ENCODE measurements around the gene COQ3.
A peak's percentile ranks its signal among the peaks of the same experiment; 100 is the strongest.

Gene COQ3

DNA sequence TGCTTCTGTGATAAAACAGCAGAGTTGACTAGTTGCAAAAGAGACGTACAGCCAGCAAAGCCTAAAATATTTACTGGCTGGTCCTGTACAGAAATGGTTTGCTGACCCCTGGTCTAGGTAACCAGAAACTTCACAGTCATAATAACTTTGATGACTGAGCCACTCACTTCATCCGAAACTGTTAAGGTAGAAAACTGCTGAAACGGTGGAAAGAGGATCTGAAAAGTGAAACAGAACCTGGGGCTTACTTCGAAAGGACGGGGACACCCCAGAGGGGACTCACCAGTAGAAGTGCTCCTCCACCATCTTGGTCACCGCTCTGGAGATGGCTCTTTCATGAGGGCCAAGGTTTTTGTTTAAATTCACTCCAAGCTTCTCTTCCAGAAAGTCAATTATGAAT lies 60.9 kb downstream of the COQ3 start:
- DNase-seq (ENCODE audit: low read depth), result no peak

- no peak for DNase-seq (ENCODE audit: low read depth)
These were observed 62.5 kb downstream of the COQ3 start for GRCh38 chr6:99331531-99331930.

GRCh38 chr6:99330159-99330558 lies 63.8 kb downstream of the COQ3 start:
- DNase-seq (ENCODE audit: low read depth), result peak; percentile 34

DNA sequence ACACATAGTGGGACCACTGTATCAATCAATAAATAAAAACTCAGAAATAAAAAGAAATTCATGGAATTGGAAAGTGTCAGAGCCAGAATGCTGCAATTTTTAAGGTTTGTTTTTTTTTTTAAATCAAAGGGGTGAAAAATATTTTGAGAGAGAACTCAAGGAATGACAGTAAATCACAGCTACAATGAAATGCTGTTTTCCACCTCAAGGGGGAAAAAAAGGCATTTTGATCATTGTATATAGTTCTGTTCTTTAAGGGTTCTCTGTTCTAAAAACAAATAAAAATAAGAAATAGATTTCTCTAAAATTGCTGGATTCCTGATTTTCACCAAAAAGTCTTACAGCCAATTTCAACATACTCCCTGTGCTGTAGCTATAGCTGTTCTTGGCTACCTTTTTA lies 69.0 kb downstream of the COQ3 start:
- no peak for DNase-seq (ENCODE audit: low read depth)

Data from activated T-cell treated with anti-CD3 and anti-CD28 coated beads for 48 hours (primary cell).